SK-N-SH (cell line): ENCODE results near the gene FHIP2A. TPM values are rescaled to one million over a fixed set of nuclear protein-coding genes. Genes with fewer than 3 reads are reported as not detected.

Source experiments
- CTCF ChIA-PET: fragments of 300-600, 350-600 bp; formaldehyde crosslinking; extraction: SDS; loops from one replicate; lab custom pipeline; 2021; lab: Yijun Ruan, JAX
- POLR2A ChIA-PET: fragments of 350-600 bp; sonication (Branson Sonifier 250); formaldehyde crosslinking; extraction: SDS; loops from one replicate; lab custom pipeline; 2020; ENCODE audit warnings: antibody characterized with exemption, inconsistent platforms; lab: Yijun Ruan, JAX
- DNase-seq: peaks from one replicate; pipeline ENCODE4 v3.0.0; 2012
- H2AFZ ChIP-seq: fragments of 200-600 bp; sonication (generic); 2 replicates; pipeline ENCODE4 v1.8.1; 2016; ENCODE audit warnings: antibody characterized with exemption, mild to moderate bottlenecking, low read depth
- H3F3A ChIP-seq: fragments of 200-600 bp; sonication (generic); replicated peaks from 2 replicates; pipeline ENCODE3; 2016; ENCODE audit warnings: antibody characterized with exemption, mild to moderate bottlenecking; ENCODE audit not compliant: insufficient read depth
- H3K27ac ChIP-seq, 2 experiments: fragments of 200-500 bp in 1 of 2; fragments of 200-600 bp in 1 of 2; sonication (Bioruptor generic) in 1 of 2; sonication (generic), shearing (Covaris generic) in 1 of 2; 2 replicates each; pipeline versions ENCODE4 v1.5.1 to v1.6.1; 2014 to 2016; ENCODE audit warnings: low read depth in 2 of 2, inconsistent platforms in 1 of 2, low read length in 1 of 2, mild to moderate bottlenecking in 1 of 2, mixed read lengths in 1 of 2
- H3K27me3 ChIP-seq: fragments of 200-600 bp; sonication (generic), shearing (Covaris generic); 2 replicates; pipeline ENCODE4 v1.6.1; 2016; ENCODE audit warnings: mixed run types; ENCODE audit not compliant: insufficient read depth
- H3K36me3 ChIP-seq, 2 experiments: fragments of 200-500 bp in 1 of 2; fragments of 200-600 bp in 1 of 2; sonication (Bioruptor generic) in 1 of 2; sonication (generic) in 1 of 2; replicated peaks in 1 of 2; 2 replicates each; pipeline versions ENCODE3 to v1.5.1; 2014 to 2016; ENCODE audit warnings: low read length in 1 of 2, mild to moderate bottlenecking in 1 of 2; ENCODE audit not compliant: insufficient read depth in 2 of 2, control insufficient read depth in 1 of 2
- H3K4me1 ChIP-seq, 2 experiments: fragments of 200-500 bp in 1 of 2; fragments of 200-600 bp in 1 of 2; sonication (Bioruptor generic) in 1 of 2; sonication (generic), shearing (Covaris generic) in 1 of 2; 2 replicates each; pipeline versions ENCODE4 v1.5.1 to v1.6.1; 2014 to 2016; ENCODE audit warnings: low read depth in 1 of 2, low read length in 1 of 2, mixed run types in 1 of 2; ENCODE audit not compliant: insufficient read depth in 2 of 2, control insufficient read depth in 1 of 2
- H3K4me2 ChIP-seq: fragments of 200-600 bp; sonication (generic), shearing (Covaris generic); 2 replicates; pipeline ENCODE4 v1.6.1; 2017; ENCODE audit warnings: mixed run types
- H3K4me3 ChIP-seq, 2 experiments: fragments of 200-500 bp in 1 of 2; fragments of 200-600 bp in 1 of 2; sonication (Bioruptor generic) in 1 of 2; sonication (generic), shearing (Covaris generic) in 1 of 2; 2 replicates each; pipeline versions ENCODE4 v1.5.1 to v1.8.1; 2014 to 2016; ENCODE audit warnings: low read depth in 2 of 2, inconsistent platforms in 1 of 2, low read length in 1 of 2, mild to moderate bottlenecking in 1 of 2, mixed read lengths in 1 of 2, moderate library complexity in 1 of 2
- H3K79me2 ChIP-seq: fragments of 200-600 bp; sonication (generic); 2 replicates; pipeline ENCODE4 v1.8.1; 2017; ENCODE audit warnings: mild to moderate bottlenecking; ENCODE audit not compliant: insufficient read depth
- H3K9ac ChIP-seq: fragments of 200-600 bp; sonication (generic); 2 replicates; pipeline ENCODE4 v1.6.1; 2017; ENCODE audit warnings: mixed run types
- H3K9me2 ChIP-seq: fragments of 200-600 bp; sonication (generic); 2 replicates; pipeline ENCODE4 v1.6.1; 2017; ENCODE audit warnings: mixed run types
- H3K9me3 ChIP-seq: fragments of 200-600 bp; sonication (generic); 2 replicates; pipeline ENCODE4 v1.6.1; 2017; ENCODE audit warnings: mixed run types, mild to moderate bottlenecking, moderate library complexity
- H4K20me1 ChIP-seq: fragments of 200-600 bp; sonication (generic); 2 replicates; pipeline ENCODE4 v1.6.1; 2017; ENCODE audit warnings: mild to moderate bottlenecking, mixed run types; ENCODE audit not compliant: insufficient read depth
- ELF1 ChIP-seq: IDR thresholded peaks from 2 replicates; pipeline ENCODE4 v1.4.0; 2012
- EZH2phosphoT487 ChIP-seq: fragments of 200-600 bp; sonication (generic); IDR thresholded peaks from 2 replicates; pipeline ENCODE4 v1.6.1; 2017; ENCODE audit warnings: low read depth, mixed run types, mild to moderate bottlenecking, antibody characterized with exemption, moderate library complexity, borderline replicate concordance
- FOSL2 ChIP-seq: IDR thresholded peaks from 2 replicates; pipeline ENCODE4 v1.4.0; 2012; ENCODE audit warnings: low read depth, mild to moderate bottlenecking, moderate library complexity, borderline replicate concordance
- FOXJ3 ChIP-seq: sonication (generic); formaldehyde crosslinking; IDR thresholded peaks from 2 replicates; pipeline ENCODE4 v1.5.1; 2020; ENCODE audit warnings: mild to moderate bottlenecking, missing genetic modification reagents
- FOXM1 ChIP-seq: IDR thresholded peaks from 2 replicates; pipeline ENCODE4 v1.4.0; 2012; ENCODE audit warnings: low read depth, mild to moderate bottlenecking
- GATA2 ChIP-seq: sonication (generic); formaldehyde crosslinking; IDR thresholded peaks from 2 replicates; pipeline ENCODE4 v1.5.0; 2020; ENCODE audit warnings: mild to moderate bottlenecking, missing genetic modification reagents
- JUND ChIP-seq: IDR thresholded peaks from 2 replicates; pipeline ENCODE4 v1.4.0; 2012
- MXI1 ChIP-seq: IDR thresholded peaks from 2 replicates; pipeline ENCODE4 v1.6.1; 2012; ENCODE audit warnings: mild to moderate bottlenecking, low read depth, low read length, improper control_type of control experiment
- NFIC ChIP-seq: IDR thresholded peaks from 2 replicates; pipeline ENCODE4 v1.4.0; 2012; ENCODE audit warnings: borderline replicate concordance
- NRF1 ChIP-seq: IDR thresholded peaks from 2 replicates; pipeline ENCODE4 v1.6.1; 2012; ENCODE audit warnings: low read depth, mild to moderate bottlenecking, low read length
- RAD21 ChIP-seq: IDR thresholded peaks from 2 replicates; pipeline ENCODE4 v1.6.1; 2012; ENCODE audit warnings: mild to moderate bottlenecking, low read length
- RCOR1 ChIP-seq: fragments of 150-350 bp; IDR thresholded peaks from 2 replicates; pipeline ENCODE4 v1.6.1; 2017; ENCODE audit warnings: antibody characterized with exemption, low read length
- RFX5 ChIP-seq: IDR thresholded peaks from 2 replicates; pipeline ENCODE4 v1.6.1; 2012; ENCODE audit warnings: mild to moderate bottlenecking, improper control_type of control experiment, low read length
- RXRA ChIP-seq: IDR thresholded peaks from 2 replicates; pipeline ENCODE4 v1.4.0; 2012; ENCODE audit warnings: low read depth, mild to moderate bottlenecking, borderline replicate concordance
- SIN3A ChIP-seq: IDR thresholded peaks from 2 replicates; pipeline ENCODE4 v1.6.1; 2012; ENCODE audit warnings: low read depth, mild to moderate bottlenecking, low read length, moderate library complexity, borderline replicate concordance
- SMC3 ChIP-seq: IDR thresholded peaks from 2 replicates; pipeline ENCODE4 v1.6.1; 2012; ENCODE audit warnings: low read depth, low read length, improper control_type of control experiment
- TCF12 ChIP-seq: IDR thresholded peaks from 2 replicates; pipeline ENCODE4 v1.4.0; 2012
- WGBS: methylation state at CpG from one replicate; pipeline ENCODE4 v1.1.6; 2017; ENCODE audit warnings: low lambda C conversion rate; 5-methylcytosine and 5-hydroxymethylcytosine counted together
- polyA plus RNA-seq, 3 experiments: library from polyadenylated mRNA; depleted of rRNA; stranded (reverse); fragments of >200 nt; gene quantifications; 2 replicates each; pipeline ENCODE4 v1.2.3, GENCODE V29; 2012
- TF ChIP-seq, protein P1 (sequence below): IDR thresholded peaks from 2 replicates; pipeline ENCODE4 v1.4.0; 2012; ENCODE audit warnings: low read depth, borderline replicate concordance
- TF ChIP-seq, protein P2 (sequence below): fragments of 200-600 bp; sonication (generic); IDR thresholded peaks from 2 replicates; pipeline ENCODE4 v1.6.1; 2017; ENCODE audit warnings: antibody characterized with exemption, mild to moderate bottlenecking, moderate library complexity
- TF ChIP-seq, protein P3 (sequence below): fragments of 150-350 bp; IDR thresholded peaks from 2 replicates; pipeline ENCODE4 v1.6.1; 2016; ENCODE audit warnings: mild to moderate bottlenecking, low read depth, low read length

Gene FHIP2A
- polyA plus RNA-seq, 1 of the 3 experiments (the other 2 are of a cell fraction) = 6.1 TPM

GRCh38 chr10:114869520-114869892 is 47.9 kb downstream of the FHIP2A start (continued):
- TF ChIP-seq, protein P1, sequence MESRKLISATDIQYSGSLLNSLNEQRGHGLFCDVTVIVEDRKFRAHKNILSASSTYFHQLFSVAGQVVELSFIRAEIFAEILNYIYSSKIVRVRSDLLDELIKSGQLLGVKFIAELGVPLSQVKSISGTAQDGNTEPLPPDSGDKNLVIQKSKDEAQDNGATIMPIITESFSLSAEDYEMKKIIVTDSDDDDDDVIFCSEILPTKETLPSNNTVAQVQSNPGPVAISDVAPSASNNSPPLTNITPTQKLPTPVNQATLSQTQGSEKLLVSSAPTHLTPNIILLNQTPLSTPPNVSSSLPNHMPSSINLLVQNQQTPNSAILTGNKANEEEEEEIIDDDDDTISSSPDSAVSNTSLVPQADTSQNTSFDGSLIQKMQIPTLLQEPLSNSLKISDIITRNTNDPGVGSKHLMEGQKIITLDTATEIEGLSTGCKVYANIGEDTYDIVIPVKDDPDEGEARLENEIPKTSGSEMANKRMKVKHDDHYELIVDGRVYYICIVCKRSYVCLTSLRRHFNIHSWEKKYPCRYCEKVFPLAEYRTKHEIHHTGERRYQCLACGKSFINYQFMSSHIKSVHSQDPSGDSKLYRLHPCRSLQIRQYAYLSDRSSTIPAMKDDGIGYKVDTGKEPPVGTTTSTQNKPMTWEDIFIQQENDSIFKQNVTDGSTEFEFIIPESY = no peak
- TF ChIP-seq, protein P2, sequence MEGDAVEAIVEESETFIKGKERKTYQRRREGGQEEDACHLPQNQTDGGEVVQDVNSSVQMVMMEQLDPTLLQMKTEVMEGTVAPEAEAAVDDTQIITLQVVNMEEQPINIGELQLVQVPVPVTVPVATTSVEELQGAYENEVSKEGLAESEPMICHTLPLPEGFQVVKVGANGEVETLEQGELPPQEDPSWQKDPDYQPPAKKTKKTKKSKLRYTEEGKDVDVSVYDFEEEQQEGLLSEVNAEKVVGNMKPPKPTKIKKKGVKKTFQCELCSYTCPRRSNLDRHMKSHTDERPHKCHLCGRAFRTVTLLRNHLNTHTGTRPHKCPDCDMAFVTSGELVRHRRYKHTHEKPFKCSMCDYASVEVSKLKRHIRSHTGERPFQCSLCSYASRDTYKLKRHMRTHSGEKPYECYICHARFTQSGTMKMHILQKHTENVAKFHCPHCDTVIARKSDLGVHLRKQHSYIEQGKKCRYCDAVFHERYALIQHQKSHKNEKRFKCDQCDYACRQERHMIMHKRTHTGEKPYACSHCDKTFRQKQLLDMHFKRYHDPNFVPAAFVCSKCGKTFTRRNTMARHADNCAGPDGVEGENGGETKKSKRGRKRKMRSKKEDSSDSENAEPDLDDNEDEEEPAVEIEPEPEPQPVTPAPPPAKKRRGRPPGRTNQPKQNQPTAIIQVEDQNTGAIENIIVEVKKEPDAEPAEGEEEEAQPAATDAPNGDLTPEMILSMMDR = no peak
- TF ChIP-seq ELF1 = no peak
- TF ChIP-seq EZH2phosphoT487 = no peak
- TF ChIP-seq MXI1 = no peak
- no peak for TF ChIP-seq SIN3A

DNA sequence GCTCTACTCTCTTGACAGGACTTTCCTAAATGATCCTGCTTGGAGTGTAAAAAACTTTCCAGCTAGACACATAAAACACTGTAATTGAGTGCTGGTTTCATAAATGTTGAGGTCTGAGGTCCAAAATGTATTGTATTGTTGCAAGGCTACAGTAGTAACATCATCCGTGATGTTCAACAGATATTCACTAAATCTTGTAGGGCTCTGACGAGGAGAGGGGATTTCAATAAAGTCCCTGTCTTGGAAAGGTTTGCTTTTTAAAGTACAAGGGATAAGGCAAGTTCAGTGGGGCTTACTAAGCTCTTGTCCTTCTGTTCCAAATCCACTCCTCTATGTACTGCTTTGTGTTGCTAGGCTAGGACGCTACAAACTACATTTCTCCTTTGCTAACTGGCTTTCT is 48.9 kb downstream of the FHIP2A start:
- no peaks in the 10 kb centered on the region for H3K27me3 ChIP-seq
- POLR2A ChIA-PET = no interaction called here
- H3K4me3 ChIP-seq = no peak overlapping the region
- no peaks in the 10 kb centered on the region for H3K9me2 ChIP-seq
- WGBS = 96% methylated on average over 3 of the region's 3 CpGs
- H4K20me1 ChIP-seq = no peaks in the 10 kb centered on the region
- peaks cover 0 to 6% of the 10 kb centered on the region in 2 experiments for H3K36me3 ChIP-seq
- H2AFZ ChIP-seq = no peak overlapping the region
- H3K9me3 ChIP-seq = no peaks in the 10 kb centered on the region
- peaks cover 0 to 5% of the 10 kb centered on the region in 2 experiments; a peak in 2 of 4 replicates for H3K4me1 ChIP-seq
- peak overlapping the region in 1 of 2 experiments; percentile 94; a peak in 3 of 4 replicates for H3K27ac ChIP-seq
- peaks cover 39% of the 10 kb centered on the region for H3F3A ChIP-seq
- DNase-seq = no peak
- CTCF ChIA-PET = interaction anchor here (1.1 to 3.6 kb wide), 3 partner anchors 9 to 259 kb away, joined by 5 to 15 read pairs (median 5); no protein-coding TSS in a partner anchor
- H3K4me2 ChIP-seq = no peak overlapping the region
- H3K79me2 ChIP-seq = no peaks in the 10 kb centered on the region
- H3K9ac ChIP-seq = no peak overlapping the region
- TF ChIP-seq FOXJ3 (CRISPR knock-in tag) = no peak
- no peak for TF ChIP-seq RXRA
- TF ChIP-seq, protein P3, sequence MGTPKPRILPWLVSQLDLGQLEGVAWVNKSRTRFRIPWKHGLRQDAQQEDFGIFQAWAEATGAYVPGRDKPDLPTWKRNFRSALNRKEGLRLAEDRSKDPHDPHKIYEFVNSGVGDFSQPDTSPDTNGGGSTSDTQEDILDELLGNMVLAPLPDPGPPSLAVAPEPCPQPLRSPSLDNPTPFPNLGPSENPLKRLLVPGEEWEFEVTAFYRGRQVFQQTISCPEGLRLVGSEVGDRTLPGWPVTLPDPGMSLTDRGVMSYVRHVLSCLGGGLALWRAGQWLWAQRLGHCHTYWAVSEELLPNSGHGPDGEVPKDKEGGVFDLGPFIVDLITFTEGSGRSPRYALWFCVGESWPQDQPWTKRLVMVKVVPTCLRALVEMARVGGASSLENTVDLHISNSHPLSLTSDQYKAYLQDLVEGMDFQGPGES = no peak
- no peak for TF ChIP-seq SIN3A
- TF ChIP-seq FOSL2 = no peak
- no peak for TF ChIP-seq SMC3
- no peak for TF ChIP-seq FOXM1
- no peak for TF ChIP-seq RCOR1
- TF ChIP-seq GATA2 (CRISPR knock-in tag) = no peak
- no peak for TF ChIP-seq RAD21
- no peak for TF ChIP-seq JUND
- TF ChIP-seq NFIC = no peak
- TF ChIP-seq RFX5 = no peak
- TF ChIP-seq TCF12 = no peak
- no peak for TF ChIP-seq NRF1
- TF ChIP-seq ELF1 = no peak
- TF ChIP-seq, all 33 proteins: peak for 0
